ENCODE data around the gene COL20A1.

DNA sequence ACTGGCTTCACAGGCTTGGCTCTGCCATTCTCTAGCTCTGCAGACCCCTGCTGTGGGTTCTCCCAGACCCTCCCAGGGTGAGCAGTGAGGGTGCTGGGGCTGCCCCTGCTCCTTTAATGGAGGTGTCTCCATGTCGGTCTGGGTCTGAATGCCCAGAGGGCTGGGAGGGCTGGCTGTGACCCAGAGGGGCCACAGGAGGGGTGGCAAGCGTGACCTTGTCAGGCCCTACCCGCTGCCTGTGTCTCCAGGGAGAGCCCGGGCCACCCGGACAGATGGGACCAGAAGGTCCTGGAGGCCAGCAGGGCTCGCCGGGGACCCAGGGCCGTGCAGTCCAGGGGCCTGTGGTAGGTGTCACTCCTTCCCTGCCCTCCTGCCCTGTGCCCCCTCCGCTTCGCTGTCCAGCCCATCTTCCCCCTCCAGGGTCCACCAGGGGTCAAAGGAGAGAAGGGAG lies 32.1 kb downstream of the COL20A1 start:
- TF ChIP-seq POLR2A (IDR thresholded peaks at IDR 0.05; ENCODE audit: low read length) (no peak), GATA1 (IDR thresholded peaks at IDR 0.05; ENCODE audit: low read depth, low read length) (no peak)
